ENCODE measurements around the gene PPP1R10. TPM values are rescaled to one million over a fixed set of nuclear protein-coding genes. Genes with fewer than 3 reads are reported as not detected.

PPP1R10 gene
- total and polyA plus RNA-seq, 2 of the 13 experiments (the other 11 are each of a cell fraction or from before 2014, with no cell fraction given), result 26.3 to 38.4 TPM

GRCh38 chr6:30616811-30617564 is at the start of gene PPP1R10 (continued):
- TF ChIP-seq GPBP1L1 (CRISPR knock-in tag; IDR thresholded peaks at IDR 0.05) (no peak), ZNF230 (CRISPR knock-in tag; IDR thresholded peaks at IDR 0.05) (no peak; the same call in 1 of the 2 replicates), CREB1 (IDR thresholded peaks at IDR 0.05) (peak; percentile 93), CREB1 (CRISPR knock-in tag; IDR thresholded peaks at IDR 0.05) (peak; percentile 95), HCFC1 (IDR thresholded peaks at IDR 0.05; ENCODE audit: low read depth, low read length) (0 out of 2 replicates have a peak, but pooled peaks have one; percentile 40), ZNF567 (CRISPR knock-in tag; IDR thresholded peaks at IDR 0.05; ENCODE audit: borderline replicate concordance) (no peak), TBX2 (CRISPR knock-in tag; IDR thresholded peaks at IDR 0.05; ENCODE audit: borderline replicate concordance) (peak; percentile 97), IRF2 (CRISPR knock-in tag; IDR thresholded peaks at IDR 0.05) (peak; percentile 50; the same call in 1 of the 2 replicates), NR1H2 (CRISPR knock-in tag; IDR thresholded peaks at IDR 0.05; ENCODE audit: borderline replicate concordance, low read depth) (no peak), ZBTB1 (CRISPR knock-in tag; IDR thresholded peaks at IDR 0.05; ENCODE audit: borderline replicate concordance) (no peak), ZNF749 (CRISPR knock-in tag; IDR thresholded peaks at IDR 0.05; ENCODE audit: borderline replicate concordance) (no peak), ZFP90 (CRISPR knock-in tag; IDR thresholded peaks at IDR 0.05; ENCODE audit: borderline replicate concordance) (no peak), ZNF562 (CRISPR knock-in tag; IDR thresholded peaks at IDR 0.05; ENCODE audit: borderline replicate concordance) (no peak), PHF20 (CRISPR knock-in tag; IDR thresholded peaks at IDR 0.05) (no peak; the same call in 1 of the 2 replicates), ZFAT (CRISPR knock-in tag; conservative IDR thresholded peaks at IDR 0.05) (0 out of 2 replicates have a peak, but pooled peaks have one; percentile 65), RFXAP (CRISPR knock-in tag; IDR thresholded peaks at IDR 0.05; ENCODE audit: borderline replicate concordance) (no peak), ZNF773 (CRISPR knock-in tag; IDR thresholded peaks at IDR 0.05; ENCODE audit: borderline replicate concordance) (peak; percentile 80; the same call in 1 of the 2 replicates), CBX2 (IDR thresholded peaks at IDR 0.05; ENCODE audit: low read depth, low read length) (no peak), CBX2 (CRISPR knock-in tag; IDR thresholded peaks at IDR 0.05; ENCODE audit: low read depth) (no peak), TAF1 (CRISPR knock-in tag; IDR thresholded peaks at IDR 0.05) (peak; percentile 96), ZNF709 (CRISPR knock-in tag; IDR thresholded peaks at IDR 0.05) (no peak), NBN (conservative IDR thresholded peaks at IDR 0.05) (no peak), KAT7 (CRISPR knock-in tag; IDR thresholded peaks at IDR 0.05; ENCODE audit: borderline replicate concordance) (peak; percentile 93; the same call in 1 of the 2 replicates), ZNF30 (CRISPR knock-in tag; IDR thresholded peaks at IDR 0.05) (0 out of 2 replicates have a peak, but pooled peaks have one; percentile 19), U2AF2 (IDR thresholded peaks at IDR 0.05; ENCODE audit: low read depth, low read length) (peak; percentile 53; the same call in 1 of the 2 replicates)
- TF ChIP-seq, protein P1, sequence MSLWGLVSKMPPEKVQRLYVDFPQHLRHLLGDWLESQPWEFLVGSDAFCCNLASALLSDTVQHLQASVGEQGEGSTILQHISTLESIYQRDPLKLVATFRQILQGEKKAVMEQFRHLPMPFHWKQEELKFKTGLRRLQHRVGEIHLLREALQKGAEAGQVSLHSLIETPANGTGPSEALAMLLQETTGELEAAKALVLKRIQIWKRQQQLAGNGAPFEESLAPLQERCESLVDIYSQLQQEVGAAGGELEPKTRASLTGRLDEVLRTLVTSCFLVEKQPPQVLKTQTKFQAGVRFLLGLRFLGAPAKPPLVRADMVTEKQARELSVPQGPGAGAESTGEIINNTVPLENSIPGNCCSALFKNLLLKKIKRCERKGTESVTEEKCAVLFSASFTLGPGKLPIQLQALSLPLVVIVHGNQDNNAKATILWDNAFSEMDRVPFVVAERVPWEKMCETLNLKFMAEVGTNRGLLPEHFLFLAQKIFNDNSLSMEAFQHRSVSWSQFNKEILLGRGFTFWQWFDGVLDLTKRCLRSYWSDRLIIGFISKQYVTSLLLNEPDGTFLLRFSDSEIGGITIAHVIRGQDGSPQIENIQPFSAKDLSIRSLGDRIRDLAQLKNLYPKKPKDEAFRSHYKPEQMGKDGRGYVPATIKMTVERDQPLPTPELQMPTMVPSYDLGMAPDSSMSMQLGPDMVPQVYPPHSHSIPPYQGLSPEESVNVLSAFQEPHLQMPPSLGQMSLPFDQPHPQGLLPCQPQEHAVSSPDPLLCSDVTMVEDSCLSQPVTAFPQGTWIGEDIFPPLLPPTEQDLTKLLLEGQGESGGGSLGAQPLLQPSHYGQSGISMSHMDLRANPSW (CRISPR knock-in tag; IDR thresholded peaks at IDR 0.05; ENCODE audit: borderline replicate concordance), result no peak; the same call in 1 of the 2 replicates
